HG03139 (cell line): ENCODE measurements around the gene NCOA1.
"Not testable (repeated sequence)": the region's sequence is repeated elsewhere in the genome, so short reads cannot be mapped to it uniquely, and the experiment has no call there.

Source experiments
- ATAC-seq: cut with Tn5 transposase; IDR thresholded peaks from one replicate; pipeline ENCODE4 v1.9.1; 2021; ENCODE audit not compliant: unreplicated experiment

The NCOA1 gene

DNA sequence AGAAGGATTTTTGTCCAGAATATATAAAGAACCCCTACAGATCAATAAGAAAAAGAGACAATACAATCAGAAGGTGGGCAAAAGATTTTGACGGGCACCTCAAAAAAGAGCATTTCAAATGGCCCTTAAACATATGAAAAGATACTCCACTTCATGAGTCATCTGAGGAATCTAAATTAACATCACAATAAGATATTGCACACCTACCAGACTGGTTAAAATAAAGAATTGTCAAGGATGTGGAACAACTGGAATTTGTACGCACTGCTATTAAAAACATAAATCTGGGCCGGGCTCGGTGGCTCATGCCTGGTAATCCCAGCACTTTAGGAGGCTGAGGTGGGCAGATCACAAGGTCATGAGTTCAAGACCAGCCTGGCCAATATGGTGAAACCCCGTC is 17.0 kb upstream of the NCOA1 start:
- no peak for ATAC-seq

DNA sequence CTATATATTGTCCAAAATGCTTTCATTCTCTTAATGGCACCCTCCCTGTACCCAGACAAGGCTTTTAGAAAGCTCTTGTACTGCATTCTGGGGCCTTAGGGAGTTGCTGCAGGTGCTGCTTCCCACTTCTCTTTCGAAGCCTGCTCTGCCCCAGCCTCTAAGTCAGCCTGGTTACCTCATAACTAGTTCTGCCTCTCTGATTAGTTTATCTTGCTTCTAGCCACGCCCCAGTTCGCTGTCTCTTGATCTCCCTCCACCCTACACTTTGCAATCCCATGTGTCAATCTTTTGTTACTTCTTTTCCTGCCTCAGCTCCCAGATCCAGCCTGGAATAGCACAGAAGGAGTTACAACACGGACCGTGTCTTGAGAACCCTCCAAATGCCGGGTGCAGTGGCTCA is 13.8 kb upstream of the NCOA1 start:
- no peak for ATAC-seq

DNA sequence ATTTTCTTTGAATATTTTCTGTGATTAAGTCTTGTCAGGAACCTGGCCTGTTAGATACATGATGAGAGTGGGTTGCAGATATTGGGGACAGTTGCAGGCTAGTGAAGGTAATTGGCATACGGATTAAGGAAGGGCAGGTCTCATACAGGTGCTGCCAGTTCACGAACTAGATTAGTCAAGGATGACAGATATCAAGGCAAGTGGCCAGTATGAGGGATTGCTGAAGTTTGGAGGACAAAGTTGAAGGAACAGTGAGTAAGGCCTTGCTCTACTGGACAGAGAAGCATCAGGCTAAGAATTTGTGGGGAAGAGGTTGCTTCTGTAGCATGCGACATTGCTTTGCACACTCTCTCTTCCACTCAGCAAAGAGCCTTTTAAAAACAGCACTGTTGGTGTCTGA is 12.8 kb upstream of the NCOA1 start:
- no peak for ATAC-seq

DNA sequence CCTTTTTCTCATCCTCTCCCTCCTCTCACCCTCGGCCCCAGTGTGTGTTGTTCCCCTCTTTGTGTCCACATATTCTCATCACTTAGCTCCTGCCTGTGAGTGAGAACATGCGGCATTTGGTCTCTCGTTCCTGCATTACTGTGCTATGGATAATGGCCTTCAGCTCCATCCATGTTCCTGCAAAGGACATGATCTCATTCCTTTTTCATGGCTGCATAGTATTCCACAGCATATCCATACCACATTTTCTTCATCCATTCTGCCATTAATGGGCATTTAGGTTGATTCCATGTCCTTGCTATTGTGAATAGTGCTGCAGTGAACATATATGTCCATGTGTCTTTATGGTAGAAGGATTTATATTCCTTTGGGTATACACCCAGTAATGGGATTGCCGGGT is 10.8 kb upstream of the NCOA1 start:
- no peak for ATAC-seq

DNA sequence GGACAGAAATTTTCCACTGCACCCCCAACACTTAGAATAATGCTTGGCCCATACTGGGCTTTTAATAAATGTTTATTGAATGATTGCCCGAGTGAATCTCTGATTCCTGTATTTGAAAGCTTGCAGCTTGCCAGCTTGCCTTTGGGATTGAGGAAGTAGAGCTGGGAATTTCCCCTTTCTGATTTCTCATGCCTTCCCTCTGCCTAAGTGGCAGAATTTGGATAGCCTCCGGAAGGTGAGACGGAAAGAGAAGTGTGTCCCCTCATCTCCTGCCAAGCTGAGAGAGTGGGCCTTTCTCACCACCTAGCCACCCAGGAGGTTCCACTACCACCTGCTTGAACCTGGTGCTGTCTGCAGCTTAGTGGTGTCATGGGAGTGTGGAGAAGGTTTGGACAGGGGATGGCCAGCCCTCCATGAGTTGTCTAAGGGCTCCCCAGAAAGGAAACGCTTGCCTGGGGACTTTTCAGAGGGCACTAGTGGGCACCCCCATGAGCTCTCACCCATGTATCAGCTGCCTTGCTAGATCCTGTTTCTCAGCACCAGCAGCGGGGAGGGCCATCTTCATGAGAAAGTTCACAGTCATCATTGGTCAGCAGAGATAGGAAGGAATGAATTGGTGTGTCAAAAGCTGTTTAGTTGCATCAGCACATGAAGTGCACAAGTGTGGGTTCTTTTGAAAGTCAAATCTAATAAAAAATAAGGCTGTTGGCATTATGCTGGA is 8.6 kb upstream of the NCOA1 start:
- no peak for ATAC-seq

DNA sequence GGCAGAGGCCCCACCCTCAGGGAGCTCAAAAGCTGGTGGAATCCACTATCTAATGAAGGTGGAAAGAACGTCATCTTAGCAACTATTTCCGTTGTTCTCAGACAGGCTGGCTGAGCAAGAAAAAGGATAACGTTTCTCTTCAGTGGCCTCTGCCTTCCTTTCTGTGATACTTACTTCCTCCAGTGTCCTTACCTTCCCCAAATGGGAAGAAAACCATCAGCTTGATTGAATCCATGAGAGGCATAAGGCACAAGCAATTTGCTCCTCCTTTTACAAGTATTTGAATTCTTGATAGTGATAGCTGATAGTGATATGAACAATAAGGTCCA is 8.1 kb upstream of the NCOA1 start:
- no peak for ATAC-seq

DNA sequence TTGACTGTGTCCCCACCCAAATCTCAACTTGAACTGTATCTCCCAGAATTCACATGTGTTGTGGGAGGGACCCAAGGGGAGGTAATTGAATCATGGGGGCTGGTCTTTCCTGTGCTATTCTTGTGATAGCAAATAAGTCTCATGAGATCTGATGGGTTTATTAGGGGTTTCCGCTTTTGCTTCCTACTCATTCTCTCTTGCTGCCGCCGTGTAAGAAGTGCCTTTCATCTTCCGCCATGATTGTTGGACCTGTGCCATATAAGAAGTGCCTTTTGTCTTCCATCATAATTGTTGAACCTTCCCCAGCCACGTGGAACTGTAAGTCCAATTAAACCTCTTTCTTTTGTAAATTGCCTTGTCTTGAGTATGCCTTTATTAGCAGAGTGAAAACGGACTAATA is 6.4 kb upstream of the NCOA1 start:
- ATAC-seq = not testable (repeated sequence)

- no peak for ATAC-seq
Measured at GRCh38 chr2:24485197-24485596, 5.9 kb upstream of the NCOA1 start.

DNA sequence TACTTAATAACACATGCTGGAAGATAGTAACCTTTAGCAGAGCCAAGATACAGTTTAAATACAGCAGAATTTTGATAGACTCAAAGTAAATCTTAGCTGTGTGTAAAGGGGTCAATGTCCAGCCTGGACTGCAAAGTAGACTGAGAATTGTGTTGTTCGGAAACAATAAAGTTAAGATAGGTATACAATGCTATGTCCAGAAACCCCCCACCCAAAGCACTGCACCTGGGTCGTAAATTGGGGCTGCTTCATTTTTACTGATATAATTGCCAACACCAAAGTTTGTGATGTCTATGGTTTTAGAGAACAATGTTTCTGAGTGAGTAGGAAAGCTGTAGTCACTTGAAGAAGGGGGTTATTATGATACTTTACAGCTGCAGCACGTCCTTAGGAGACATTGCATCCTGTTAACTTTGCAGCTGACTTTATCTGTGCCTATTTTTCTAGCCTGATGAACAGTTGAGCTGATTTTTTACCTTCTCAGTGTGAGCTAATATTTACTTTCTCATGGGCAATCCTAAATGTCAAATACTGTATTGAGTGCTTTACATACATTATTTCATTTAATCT is 4.3 kb upstream of the NCOA1 start:
- ATAC-seq = no peak

DNA sequence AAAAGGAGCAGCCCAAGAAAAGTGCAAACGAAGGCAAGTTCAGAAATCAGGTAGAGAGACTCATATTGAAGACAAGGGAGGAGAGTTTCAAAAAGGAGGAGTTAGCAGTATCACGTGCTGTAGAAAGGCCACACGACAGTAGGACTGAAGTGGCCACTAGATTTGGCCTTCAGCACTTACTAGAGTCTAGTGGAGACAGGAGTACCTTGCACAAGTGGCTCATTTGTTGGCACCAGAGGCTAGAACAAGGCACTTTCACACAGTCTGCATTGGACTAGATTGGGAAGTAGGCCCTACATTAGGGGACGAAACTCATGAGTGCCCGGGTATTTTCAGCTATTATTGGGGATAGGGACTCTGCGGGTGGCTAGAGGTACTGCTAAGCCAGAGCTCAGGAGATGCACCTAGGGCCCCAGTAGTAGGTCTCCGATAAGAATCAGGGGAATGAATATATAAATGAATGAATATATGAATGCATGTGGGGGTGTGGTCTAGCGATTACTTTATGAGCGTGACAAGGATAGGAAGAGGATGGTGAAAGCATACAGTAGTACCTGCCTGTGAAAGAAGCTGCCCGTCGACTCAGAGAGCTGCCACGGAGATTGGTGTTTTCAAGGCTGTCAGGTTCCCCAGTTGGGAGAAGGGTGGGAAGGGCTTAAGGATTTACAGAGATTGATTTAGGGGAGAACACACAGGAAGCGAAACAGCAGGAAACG is 1.4 kb upstream of the NCOA1 start:
- no peak for ATAC-seq

DNA sequence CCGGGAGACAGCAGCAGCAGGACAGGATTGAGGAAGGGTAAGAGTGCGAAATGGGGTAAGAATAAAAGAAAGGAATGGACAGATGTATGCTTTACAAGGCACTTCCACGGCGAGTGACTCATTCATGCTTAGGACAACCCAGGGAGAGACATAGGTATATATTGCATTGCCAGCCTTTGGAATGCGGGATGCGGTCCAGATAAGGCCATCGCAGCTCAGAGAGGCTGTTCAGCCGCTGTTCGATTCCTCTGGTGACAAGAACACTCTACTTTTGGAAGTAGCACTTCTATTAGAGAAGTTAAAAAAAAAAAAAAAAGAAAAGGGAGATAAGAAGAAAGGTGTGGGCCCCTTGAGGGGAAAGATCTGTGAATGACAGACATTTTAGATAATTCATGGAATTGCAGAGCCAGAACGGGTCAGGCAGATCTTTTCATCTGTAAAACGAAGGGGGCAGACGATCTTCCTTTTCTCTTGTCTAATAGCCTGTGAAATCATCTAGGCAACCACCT is 819 bp upstream of the NCOA1 start:
- ATAC-seq = no peak

- peak; percentile 31 for ATAC-seq
Measured at GRCh38 chr2:24491542-24492420, 727 bp downstream of the NCOA1 start.

DNA sequence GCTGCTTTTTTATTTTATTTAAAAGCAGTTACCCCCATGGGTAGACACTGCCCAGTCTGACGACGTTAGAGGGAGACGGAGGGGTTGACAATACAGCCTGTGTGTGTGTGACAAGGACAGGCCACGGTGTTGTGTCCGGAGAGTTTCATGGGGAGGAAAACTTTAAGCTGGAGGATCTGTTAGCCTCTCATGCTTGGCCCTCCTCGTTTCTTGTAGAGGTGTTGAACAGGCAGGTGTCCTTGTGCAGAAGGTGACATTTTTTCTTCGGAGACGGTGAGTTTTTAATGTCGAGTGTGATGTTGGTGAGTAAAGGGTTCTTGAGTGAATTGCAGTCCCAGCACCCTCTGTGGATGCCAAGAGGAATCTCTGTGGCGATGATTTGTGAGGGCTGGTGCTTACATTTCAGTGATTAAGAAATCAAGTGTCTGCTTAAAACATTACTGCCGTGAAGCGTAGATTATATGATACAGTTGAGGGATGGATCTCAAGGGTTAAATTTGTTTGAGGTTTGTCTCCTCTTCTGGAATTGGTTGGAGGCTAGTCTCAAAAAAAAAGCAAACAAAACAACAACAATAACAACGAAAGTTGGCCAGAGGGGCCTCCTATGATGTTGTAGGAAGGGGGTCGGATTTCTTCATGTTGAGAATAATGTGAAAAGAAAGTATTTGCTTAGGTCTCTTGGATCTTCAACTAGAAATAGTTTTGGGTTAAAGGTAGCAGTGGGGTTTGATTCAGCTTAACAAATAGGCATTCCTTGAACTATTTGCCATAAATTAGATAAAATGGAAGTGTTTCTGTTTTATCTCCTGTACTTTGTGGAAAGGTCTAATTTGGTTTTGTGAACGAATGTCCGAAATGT is 1.6 kb downstream of the NCOA1 start:
- no peak for ATAC-seq

DNA sequence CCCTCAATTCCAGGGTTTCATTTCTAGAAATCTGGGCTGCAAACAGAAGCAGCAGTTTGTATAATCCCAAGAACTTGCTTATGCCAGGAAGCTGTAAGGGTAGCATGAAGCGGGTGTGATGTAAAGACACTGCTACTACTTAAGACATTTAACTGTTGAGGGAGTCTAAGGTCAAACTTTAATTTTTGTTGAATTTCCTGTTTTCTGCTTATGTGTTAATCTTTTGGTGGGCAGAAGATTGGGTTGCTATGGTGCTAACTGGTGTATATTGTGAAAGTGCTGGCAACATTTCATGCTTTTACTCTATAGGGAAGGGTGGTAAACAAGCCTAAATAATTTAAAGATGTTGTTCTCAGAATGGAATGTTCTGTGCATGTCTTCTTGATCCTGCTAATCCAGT is 2.7 kb downstream of the NCOA1 start:
- ATAC-seq = no peak

DNA sequence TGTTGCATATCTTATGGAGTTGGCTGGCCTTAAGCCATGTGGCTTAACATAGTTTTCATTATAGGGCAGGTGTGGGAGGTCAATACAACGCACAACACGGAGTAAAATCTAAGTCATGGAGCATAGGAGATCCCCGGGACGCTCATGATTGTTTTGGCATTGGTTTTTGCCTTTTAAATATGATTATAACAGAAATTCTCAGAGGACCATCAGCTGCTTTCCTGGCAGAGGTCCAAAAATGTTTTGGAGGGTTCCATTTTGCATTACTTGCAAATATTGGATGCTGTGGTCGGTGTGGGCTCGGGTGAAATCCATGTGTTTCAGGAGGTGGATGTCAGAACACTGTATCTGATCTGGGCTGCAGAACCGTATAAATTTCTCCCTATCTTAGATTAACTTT is 3.4 kb downstream of the NCOA1 start:
- ATAC-seq = no peak

DNA sequence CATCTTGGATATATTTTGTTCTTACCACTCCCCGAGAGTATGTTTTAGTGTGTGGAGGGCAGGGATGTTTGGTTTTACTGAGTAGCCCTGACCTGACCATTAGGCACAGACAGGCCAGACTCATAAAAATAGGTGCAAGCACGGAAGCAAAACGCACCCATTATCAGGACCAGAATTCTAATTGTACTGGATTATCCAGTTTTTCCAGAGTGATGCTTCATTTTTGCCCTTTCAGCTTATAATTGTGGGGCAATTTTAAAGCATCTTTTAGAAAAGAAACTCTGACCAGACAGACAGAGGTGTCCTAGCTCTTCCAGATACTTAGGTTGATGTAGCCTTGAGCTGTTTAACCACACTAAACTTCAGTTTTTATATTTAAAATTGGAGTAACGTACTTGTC is 4.4 kb downstream of the NCOA1 start:
- no peak for ATAC-seq

DNA sequence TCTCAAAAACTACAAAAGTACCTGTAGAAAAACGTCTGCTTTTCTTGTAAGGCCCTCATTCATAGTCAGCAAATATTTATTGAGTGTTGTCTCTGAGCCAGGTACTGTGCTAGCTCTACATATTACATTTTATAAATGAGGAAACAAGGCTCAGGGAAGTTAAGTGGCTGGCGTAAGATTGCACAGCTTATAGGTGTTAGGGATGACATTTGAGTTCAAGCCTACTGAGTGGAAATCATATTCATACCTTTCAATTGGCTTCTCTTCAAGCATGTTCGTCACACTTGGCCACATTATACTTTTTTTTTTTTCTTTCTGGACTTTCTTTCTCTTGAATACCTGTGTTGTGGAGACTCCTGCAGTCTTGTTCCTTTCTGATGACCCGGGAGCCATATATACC is 5.9 kb downstream of the NCOA1 start:
- ATAC-seq = no peak

GRCh38 chr2:24497685-24498084 is 6.6 kb downstream of the NCOA1 start:
- no peak for ATAC-seq

DNA sequence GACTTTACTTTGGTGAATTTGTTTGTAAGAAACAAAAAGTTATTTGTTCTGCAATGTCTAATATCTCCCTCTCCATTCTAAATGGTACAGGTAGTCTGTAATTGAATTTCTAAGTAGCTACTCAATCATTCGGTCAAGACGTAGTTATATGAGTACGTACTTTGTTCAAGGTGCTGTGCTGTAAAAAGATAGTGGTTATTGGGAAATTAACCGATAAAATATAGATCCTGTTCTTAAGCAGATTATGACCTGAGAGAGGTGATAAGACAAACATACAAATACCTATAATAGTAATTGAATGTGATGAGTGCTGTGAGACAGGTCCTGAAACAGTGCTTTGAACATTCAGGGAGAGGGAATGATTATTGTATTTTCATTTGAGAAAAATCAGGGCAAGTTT is 7.1 kb downstream of the NCOA1 start:
- no peak for ATAC-seq

DNA sequence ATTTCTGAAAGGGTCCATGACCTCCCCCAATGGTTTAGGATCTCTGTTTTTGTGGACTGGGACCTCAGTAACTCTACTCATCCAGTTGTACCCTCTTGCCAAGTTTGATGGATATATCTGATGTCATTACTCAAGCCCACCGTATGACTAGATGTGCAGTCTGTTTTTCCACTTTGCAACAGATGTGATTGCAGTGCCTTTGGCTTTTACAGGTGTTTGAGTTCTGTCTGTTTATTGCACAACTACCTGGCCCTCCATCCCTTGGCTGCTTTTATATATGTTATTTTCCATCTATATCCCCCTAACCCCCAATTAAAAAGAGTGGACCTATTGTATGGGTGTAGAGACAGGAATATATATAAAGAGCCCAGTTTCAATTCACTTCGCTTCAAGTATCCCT is 10.8 kb downstream of the NCOA1 start:
- no peak for ATAC-seq
